PC-3 (cell line): Measurements from ENCODE around the gene EPN2. TPM values are rescaled to one million over a fixed set of nuclear protein-coding genes. Genes with fewer than 3 reads are reported as not detected.
A peak's percentile ranks its signal among the peaks of the same experiment; 100 is the strongest.

ENCODE experiments used
- ATAC-seq: fragments of 200-7000 bp; cut with Tn5 transposase; 2 replicates; pipeline ENCODE4 v1.9.1; 2020; ENCODE audit warnings: mild to moderate bottlenecking, moderate library complexity
- BruUV-seq: library from RNA; stranded (reverse); fragments of 400-500 nt; replicated peaks from 2 replicates; lab custom pipeline; 2021; lab: Mats Ljungman, UMichigan
- CTCF ChIA-PET: fragments of 300-600 bp; sonication (Branson Sonifier 250); formaldehyde crosslinking; loops from one replicate; lab custom pipeline; 2022; ENCODE audit warnings: antibody characterized with exemption; lab: Charles Lee
- POLR2A ChIA-PET: fragments of 300-600 bp; sonication (Branson Sonifier 250); formaldehyde crosslinking; loops from one replicate; lab custom pipeline; 2022; ENCODE audit warnings: antibody characterized with exemption; ENCODE audit not compliant: unreplicated experiment; lab: Charles Lee
- DNase-seq: peaks from one replicate; pipeline ENCODE4 v3.0.0-alpha.2; 2015
- H2AFZ ChIP-seq: fragments of 300-600 bp; sonication (generic); 2 replicates; pipeline ENCODE4 v1.6.0; 2016; ENCODE audit warnings: antibody characterized with exemption, low read length
- H3F3A ChIP-seq: fragments of 300-600 bp; sonication (generic); one replicate; pipeline ENCODE4 v1.6.0; 2017; ENCODE audit warnings: antibody characterized with exemption, low read length, control low read depth, mild to moderate bottlenecking; ENCODE audit not compliant: unreplicated experiment
- H3K27ac ChIP-seq: fragments of 300-600 bp; sonication (generic); 2 replicates; pipeline ENCODE4 v1.5.1; 2016; ENCODE audit warnings: mild to moderate bottlenecking, low read length
- H3K27me3 ChIP-seq: fragments of 300-600 bp; sonication (generic); 2 replicates; pipeline ENCODE4 v1.6.1; 2016; ENCODE audit warnings: low read length, mixed read lengths
- H3K36me3 ChIP-seq: fragments of 300-600 bp; sonication (generic); 2 replicates; pipeline ENCODE4 v1.6.1; 2016; ENCODE audit warnings: low read depth, mixed run types, low read length, mixed read lengths
- H3K4me1 ChIP-seq: fragments of 300-600 bp; sonication (generic); 2 replicates; pipeline ENCODE4 v1.5.1; 2016; ENCODE audit warnings: low read length; ENCODE audit not compliant: insufficient read depth
- H3K4me2 ChIP-seq: fragments of 300-600 bp; sonication (generic); 2 replicates; pipeline ENCODE4 v1.6.0; 2016; ENCODE audit warnings: low read length
- H3K4me3 ChIP-seq: fragments of 300-600 bp; sonication (generic); 2 replicates; pipeline ENCODE4 v1.5.1; 2016; ENCODE audit warnings: mild to moderate bottlenecking, low read length, mixed read lengths
- H3K79me2 ChIP-seq: fragments of 300-600 bp; sonication (generic); 2 replicates; pipeline ENCODE4 v1.6.1; 2017; ENCODE audit warnings: low read length, mixed read lengths
- H3K9ac ChIP-seq: fragments of 300-600 bp; sonication (generic); 2 replicates; pipeline ENCODE4 v1.6.0; 2016; ENCODE audit warnings: mild to moderate bottlenecking, low read length
- H3K9me2 ChIP-seq: fragments of 300-600 bp; sonication (generic); replicated peaks from 2 replicates; pipeline ENCODE4 v1.6.1; 2016; ENCODE audit warnings: mixed run types, low read length, mixed read lengths
- H3K9me3 ChIP-seq: fragments of 300-600 bp; sonication (generic); 2 replicates; pipeline ENCODE4 v1.6.1; 2016; ENCODE audit warnings: low read length, mixed read lengths
- H4K20me1 ChIP-seq: fragments of 300-600 bp; sonication (generic); 2 replicates; pipeline ENCODE4 v1.6.1; 2016; ENCODE audit warnings: low read length, mixed read lengths
- CTCF ChIP-seq: fragments of 300-600 bp; sonication (generic); conservative IDR thresholded peaks from 2 replicates; pipeline ENCODE4 v1.5.1; 2017; ENCODE audit warnings: antibody characterized with exemption, low read depth, mild to moderate bottlenecking, low read length
- EZH2 ChIP-seq: fragments of 300-600 bp; sonication (generic); IDR thresholded peaks from one replicate; pipeline ENCODE4 v1.6.1; 2017; ENCODE audit warnings: antibody characterized with exemption, mild to moderate bottlenecking, low read length; ENCODE audit not compliant: unreplicated experiment
- EZH2phosphoT487 ChIP-seq: fragments of 300-600 bp; sonication (generic); IDR thresholded peaks from 2 replicates; pipeline ENCODE4 v1.6.1; 2018; ENCODE audit warnings: mild to moderate bottlenecking, antibody characterized with exemption, low read length, borderline replicate concordance
- intact Hi-C: fragments of 100-400 bp; cut with micrococcal nuclease; formaldehyde crosslinking; loops from 2 replicates; pipeline ENCODE4 v1.9.0; 2023
- total RNA-seq: library from RNA; depleted of rRNA; stranded (reverse); fragments of >200 nt; gene quantifications from 2 replicates; pipeline ENCODE4 v1.2.3, GENCODE V29; 2014

The EPN2 gene
- total RNA-seq, 1 experiment from 2014 or later, result 46.4 TPM

GRCh38 chr17:19304209-19304608 is 67.0 kb downstream of the EPN2 start:
- no TSS peak for BruUV-seq
- Histone ChIP-seq H3K79me2 (no peaks in the 10 kb centered on the region), H3K4me3 (no peak overlapping the region), H3K9me3 (no peaks in the 10 kb centered on the region), H3K27ac (no peak overlapping the region), H3K4me1 (no peaks in the 10 kb centered on the region), H3F3A (no peaks in the 10 kb centered on the region), H3K4me2 (no peak overlapping the region), H4K20me1 (no peaks in the 10 kb centered on the region), H3K9me2 (no peaks in the 10 kb centered on the region), H3K27me3 (no peaks in the 10 kb centered on the region), H3K9ac (no peak overlapping the region), H3K36me3 (no peaks in the 10 kb centered on the region; the same call in 1 of the 2 replicates), H2AFZ (no peak overlapping the region)
- ChIA-PET CTCF (no interaction called here), POLR2A (no interaction called here)
- ATAC-seq (no peak), DNase-seq (peak; percentile 19)
- intact Hi-C loops, result no loop called here
- no peak for TF ChIP-seq EZH2phosphoT487
- no peak for TF ChIP-seq CTCF
- no peak for TF ChIP-seq EZH2

GRCh38 chr17:19304751-19305150 is 67.6 kb downstream of the EPN2 start:
- Histone ChIP-seq H3K4me1 (no peaks in the 10 kb centered on the region), H4K20me1 (no peaks in the 10 kb centered on the region), H3K27ac (no peak overlapping the region), H3K79me2 (no peaks in the 10 kb centered on the region), H3K9me3 (no peaks in the 10 kb centered on the region), H3K36me3 (no peaks in the 10 kb centered on the region; the same call in 1 of the 2 replicates), H3K9me2 (no peaks in the 10 kb centered on the region), H3F3A (no peaks in the 10 kb centered on the region), H3K4me2 (no peak overlapping the region), H2AFZ (no peak overlapping the region), H3K27me3 (no peaks in the 10 kb centered on the region), H3K4me3 (no peak overlapping the region), H3K9ac (no peak overlapping the region)
- DNase-seq (no peak), ATAC-seq (no peak)
- intact Hi-C loops, result no loop called here
- TF ChIP-seq EZH2 (no peak), CTCF (no peak), EZH2phosphoT487 (no peak)
- no TSS peak for BruUV-seq
- CTCF ChIA-PET, result no interaction called here
- POLR2A ChIA-PET, result no interaction called here

- Histone ChIP-seq H3K9ac (no peak overlapping the region), H2AFZ (no peak overlapping the region), H3K4me2 (no peak overlapping the region), H3K9me3 (no peaks in the 10 kb centered on the region), H3K79me2 (no peaks in the 10 kb centered on the region), H3K4me1 (no peaks in the 10 kb centered on the region), H4K20me1 (no peaks in the 10 kb centered on the region), H3K27me3 (no peaks in the 10 kb centered on the region), H3K9me2 (no peaks in the 10 kb centered on the region), H3K4me3 (no peak overlapping the region), H3K36me3 (no peaks in the 10 kb centered on the region; the same call in 1 of the 2 replicates), H3K27ac (no peak overlapping the region), H3F3A (no peaks in the 10 kb centered on the region)
- DNase-seq, result no peak
- TF ChIP-seq EZH2phosphoT487, result no peak
- no peak for TF ChIP-seq EZH2
- no peak for TF ChIP-seq CTCF
- BruUV-seq, result no TSS peak
- CTCF ChIA-PET, result no interaction called here
- intact Hi-C loops, result no loop called here
- POLR2A ChIA-PET, result no interaction called here
- no peak for ATAC-seq
Observed at GRCh38 chr17:19305256-19305655, 68.1 kb downstream of the EPN2 start.
